NCI-H1105 treated with DMSO at 0.1 percent for 48 hours (cell line): Measurements from ENCODE around the gene LRG1.

Source experiments
- DNase-seq: peaks from one replicate; lab custom pipeline; 2025; lab: John Stamatoyannopoulos, UW

The LRG1 gene

GRCh38 chr19:4495471-4495870 lies 44.4 kb downstream of the LRG1 start:
- no peak for DNase-seq

- no peak for DNase-seq
These were observed 45.2 kb downstream of the LRG1 start for GRCh38 chr19:4494691-4495064.

DNA sequence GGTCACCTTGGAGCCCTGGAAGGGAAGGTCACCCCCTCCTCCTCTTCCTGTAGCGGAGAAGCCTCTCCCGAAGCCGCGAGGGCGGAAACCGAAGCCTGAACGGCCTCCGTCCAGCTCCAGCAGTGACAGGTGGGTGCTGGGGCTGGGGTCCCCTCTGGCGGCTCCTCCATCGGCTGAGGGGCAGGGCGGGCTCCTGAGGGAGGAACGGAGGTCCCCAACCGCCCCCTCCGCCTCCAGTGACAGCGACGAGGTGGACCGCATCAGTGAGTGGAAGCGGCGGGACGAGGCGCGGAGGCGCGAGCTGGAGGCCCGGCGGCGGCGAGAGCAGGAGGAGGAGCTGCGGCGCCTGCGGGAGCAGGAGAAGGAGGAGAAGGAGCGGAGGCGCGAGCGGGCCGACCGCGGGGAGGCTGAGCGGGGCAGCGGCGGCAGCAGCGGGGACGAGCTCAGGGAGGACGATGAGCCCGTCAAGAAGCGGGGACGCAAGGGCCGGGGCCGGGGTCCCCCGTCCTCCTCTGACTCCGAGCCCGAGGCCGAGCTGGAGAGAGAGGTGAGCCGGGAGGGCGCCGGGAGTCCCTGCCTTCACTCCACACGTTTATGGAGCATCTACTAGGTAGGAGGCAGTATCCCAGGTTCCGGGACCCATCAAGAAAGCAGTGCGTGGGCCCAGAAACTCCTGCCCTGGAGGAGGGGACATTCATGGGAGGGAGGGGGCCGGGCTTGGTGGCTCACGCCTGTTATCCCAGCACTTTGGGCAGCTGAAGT lies 45.7 kb downstream of the LRG1 start:
- no peak for DNase-seq

- DNase-seq: no peak
These were observed 46.5 kb downstream of the LRG1 start for GRCh38 chr19:4493104-4493928.

DNA sequence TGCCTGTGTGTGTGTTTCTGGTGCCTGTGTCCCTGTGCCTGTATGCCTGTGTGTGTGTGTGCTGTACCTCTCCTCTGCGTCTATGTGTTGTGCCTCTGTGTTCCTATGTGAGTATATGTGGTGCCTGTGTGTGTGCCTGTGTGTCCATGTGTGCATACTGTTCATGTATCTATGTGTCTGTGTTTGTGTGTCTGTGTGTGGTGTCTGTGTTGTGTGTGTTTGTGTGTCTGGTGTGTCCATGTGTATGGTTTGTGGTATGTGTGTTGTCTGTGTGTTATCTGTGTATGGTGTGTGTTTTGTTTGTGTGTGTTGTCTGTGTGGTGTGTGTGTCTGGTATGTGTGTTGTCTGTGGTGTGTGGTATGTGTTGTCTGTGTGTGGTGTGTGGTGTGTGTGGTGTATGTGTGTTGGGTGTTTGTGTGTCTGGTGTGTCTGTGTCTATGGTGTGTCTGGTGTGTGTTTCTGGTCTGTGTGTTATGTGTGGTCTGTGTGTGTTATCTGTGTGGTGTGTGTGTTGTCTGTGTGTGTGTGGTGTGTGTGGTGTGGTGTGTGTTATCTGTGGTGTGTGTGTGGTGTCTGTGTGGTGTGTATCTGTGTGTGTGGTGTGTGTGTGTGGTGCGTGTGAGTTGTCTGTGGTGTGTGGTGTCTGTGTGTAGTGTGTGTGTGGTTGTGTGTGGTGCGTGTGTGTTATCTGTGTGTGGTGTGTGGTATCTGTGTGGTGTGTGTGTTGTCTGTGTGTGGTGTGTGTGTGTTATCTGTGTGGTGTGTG lies 47.3 kb downstream of the LRG1 start:
- no peak for DNase-seq

DNA sequence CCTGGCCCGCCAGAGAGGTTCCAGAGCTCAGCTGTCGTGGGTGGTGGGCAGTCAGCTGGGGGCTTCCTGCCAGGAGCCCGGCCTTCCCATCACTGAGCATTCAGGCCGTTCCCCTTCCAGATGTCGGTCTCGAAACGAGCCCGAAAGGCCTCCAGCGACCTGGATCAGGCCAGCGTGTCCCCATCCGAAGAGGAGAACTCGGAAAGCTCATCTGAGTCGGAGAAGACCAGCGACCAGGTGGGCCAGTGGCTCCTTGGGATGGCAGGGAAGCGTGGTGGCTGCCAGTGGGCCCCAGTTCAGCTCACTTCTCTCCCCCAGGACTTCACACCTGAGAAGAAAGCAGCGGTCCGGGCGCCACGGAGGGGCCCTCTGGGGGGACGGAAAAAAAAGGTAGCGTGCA lies 48.4 kb downstream of the LRG1 start:
- no peak for DNase-seq

GRCh38 chr19:4488496-4488895 lies 51.3 kb downstream of the LRG1 start:
- no peak for DNase-seq

- DNase-seq: no peak
These were observed 52.3 kb downstream of the LRG1 start for GRCh38 chr19:4487572-4487971.
